ENCODE results near the gene SLC14A1. TPM values are rescaled to one million over a fixed set of nuclear protein-coding genes. Genes with fewer than 3 reads are reported as not detected.

The SLC14A1 gene
- total RNA-seq, 6 experiments from 2014 or later, result 0.24 to 1.3 (median 0.73) TPM

DNA sequence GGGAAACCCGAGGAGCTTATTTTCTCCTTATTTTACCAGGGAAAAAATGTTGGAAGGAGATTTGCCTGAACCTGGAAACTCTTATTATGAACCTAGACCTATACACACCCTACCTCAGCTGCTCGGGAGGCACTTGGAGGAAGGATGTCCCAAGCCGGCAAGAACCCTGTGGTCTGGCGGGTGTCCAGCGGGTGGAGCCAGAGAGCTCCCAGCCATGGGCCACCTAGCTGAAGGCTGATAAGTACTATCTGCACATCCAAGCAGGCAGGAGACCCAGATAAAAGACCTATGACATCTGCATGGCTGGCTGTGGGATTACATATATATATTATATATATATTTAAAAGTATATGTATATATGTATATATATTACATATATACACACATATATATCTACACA, 1.1 kb upstream of the SLC14A1 start:
- H3K9me3 Mint-ChIP-seq, result no peaks in the 10 kb centered on the region
- H3K27ac Mint-ChIP-seq, result no peak overlapping the region

DNA sequence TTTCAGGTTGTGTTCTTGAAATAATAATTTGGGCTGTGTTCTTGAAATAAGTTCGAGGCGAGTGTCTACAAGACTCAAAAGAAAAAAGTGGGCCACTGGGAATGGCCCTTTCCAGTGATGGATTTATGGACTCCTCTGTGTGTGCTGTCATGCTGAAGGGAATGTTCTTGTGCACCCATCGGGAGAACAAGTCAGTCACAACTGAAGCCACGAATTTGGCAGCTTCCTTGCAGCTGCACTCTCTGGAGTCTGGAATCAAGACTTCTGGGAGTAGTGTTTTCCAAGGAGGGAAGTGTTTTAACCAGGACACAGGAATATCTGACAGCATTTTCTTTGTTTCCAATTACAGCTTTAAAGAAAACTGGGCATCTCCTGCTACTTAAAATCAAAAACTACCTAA, 620 bp downstream of the SLC14A1 start:
- Mint-ChIP-seq H3K27me3 (ENCODE audit: insufficient read depth) (no peaks in the 10 kb centered on the region; the same call in 1 of the 2 replicates), H3K27ac (no peak overlapping the region), H3K36me3 (ENCODE audit: low read depth) (no peaks in the 10 kb centered on the region), H3K4me1 (ENCODE audit: low read depth) (peaks cover 44% of the 10 kb centered on the region), H3K9me3 (no peaks in the 10 kb centered on the region), H3K4me3 (no peak overlapping the region)
- no peak for DNase-seq
- TF ChIP-seq CTCF (IDR thresholded peaks at IDR 0.05), result no peak

More for the DNA sequence above, 1.1 kb upstream of the SLC14A1 start:
- peak; percentile 58 for DNase-seq
- Mint-ChIP-seq H3K4me1 (ENCODE audit: low read depth) (peaks cover 42% of the 10 kb centered on the region), H3K27me3 (ENCODE audit: insufficient read depth) (no peaks in the 10 kb centered on the region; the same call in 1 of the 2 replicates), H3K36me3 (ENCODE audit: low read depth) (no peaks in the 10 kb centered on the region), H3K4me3 (no peak overlapping the region)
- peak; percentile 86 for TF ChIP-seq CTCF (IDR thresholded peaks at IDR 0.05)

DNA sequence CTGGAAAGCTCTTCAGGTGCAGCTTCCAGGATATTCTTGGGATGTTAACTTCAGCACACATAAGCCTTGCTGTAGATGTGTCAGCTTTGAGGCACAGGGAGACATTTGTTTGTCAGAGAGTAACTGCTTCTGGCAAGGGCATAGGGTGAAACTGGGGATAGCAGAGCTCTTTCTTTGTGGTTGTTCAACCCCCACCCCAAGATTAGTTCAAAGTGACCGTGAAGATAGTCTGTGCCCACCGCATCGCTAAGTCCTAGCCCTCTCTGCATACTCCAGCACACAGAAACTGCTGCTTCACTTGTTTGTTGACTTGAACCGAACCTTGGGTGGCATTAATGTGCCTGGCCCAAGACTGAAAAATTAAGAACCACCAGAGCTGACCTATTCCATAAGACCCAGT, 1.4 kb downstream of the SLC14A1 start:
- H3K27ac Mint-ChIP-seq, result no peak overlapping the region
- H3K27me3 Mint-ChIP-seq (ENCODE audit: insufficient read depth), result no peaks in the 10 kb centered on the region; the same call in 1 of the 2 replicates
- peaks cover 50% of the 10 kb centered on the region for H3K4me1 Mint-ChIP-seq (ENCODE audit: low read depth)
- H3K9me3 Mint-ChIP-seq, result no peaks in the 10 kb centered on the region
- no peak overlapping the region for H3K4me3 Mint-ChIP-seq
- no peak for TF ChIP-seq CTCF (IDR thresholded peaks at IDR 0.05)
- no peak for DNase-seq
- H3K36me3 Mint-ChIP-seq (ENCODE audit: low read depth), result no peaks in the 10 kb centered on the region

DNA sequence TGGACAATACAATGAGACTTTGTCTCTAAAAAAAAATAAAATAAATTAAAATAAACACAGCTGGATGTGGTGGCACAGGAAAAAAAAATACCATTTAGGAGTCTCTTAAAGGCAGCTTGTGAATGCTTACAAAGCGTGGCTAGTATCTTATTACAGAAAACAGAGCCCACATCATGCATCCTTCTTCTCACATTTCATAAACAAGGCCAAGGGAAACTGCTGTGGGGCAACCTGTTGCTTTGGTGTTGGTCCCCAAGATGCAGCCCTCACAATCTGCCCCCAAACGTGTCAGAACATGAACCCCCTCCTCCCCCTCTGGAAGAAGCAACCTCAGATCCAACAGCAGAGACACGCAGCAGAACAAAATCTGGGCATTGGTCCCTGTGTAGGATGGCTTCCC, 2.6 kb downstream of the SLC14A1 start:
- no peak overlapping the region for H3K27ac Mint-ChIP-seq
- no peak for DNase-seq
- no peak for TF ChIP-seq CTCF (IDR thresholded peaks at IDR 0.05)

GRCh38 chr18:45727068-45727467, 3.1 kb downstream of the SLC14A1 start:
- Mint-ChIP-seq H3K36me3 (ENCODE audit: low read depth) (no peaks in the 10 kb centered on the region), H3K27me3 (ENCODE audit: insufficient read depth) (no peaks in the 10 kb centered on the region; the same call in none of the 2 replicates), H3K27ac (no peak overlapping the region), H3K4me3 (no peak overlapping the region), H3K4me1 (ENCODE audit: low read depth) (peaks cover 68% of the 10 kb centered on the region), H3K9me3 (no peaks in the 10 kb centered on the region)
- no peak for TF ChIP-seq CTCF (IDR thresholded peaks at IDR 0.05)
- no peak for DNase-seq

More for the DNA sequence above, 2.6 kb downstream of the SLC14A1 start:
- Mint-ChIP-seq H3K36me3 (ENCODE audit: low read depth) (no peaks in the 10 kb centered on the region), H3K4me1 (ENCODE audit: low read depth) (peaks cover 63% of the 10 kb centered on the region), H3K9me3 (no peaks in the 10 kb centered on the region), H3K4me3 (no peak overlapping the region), H3K27me3 (ENCODE audit: insufficient read depth) (no peaks in the 10 kb centered on the region; the same call in none of the 2 replicates)
